ENCODE measurements around the gene SCRN3.

SCRN3 gene

GRCh38 chr2:174454566-174454965, 59.0 kb downstream of the SCRN3 start:
- TF ChIP-seq FOXP2 (optimal IDR thresholded peaks at IDR 0.05; ENCODE audit: borderline replicate concordance, extremely low read depth, extremely low read length, insufficient read depth): no peak
- TF ChIP-seq POLR2AphosphoS5 (IDR thresholded peaks at IDR 0.05; ENCODE audit: low read depth, low read length): no peak
- TF ChIP-seq SIN3A (IDR thresholded peaks at IDR 0.05; ENCODE audit: borderline replicate concordance, insufficient read depth, low read length): no peak
- no peak for TF ChIP-seq REST (IDR thresholded peaks at IDR 0.05; ENCODE audit: insufficient read depth in 1 of 2, low read depth in 2 of 2, low read length in 2 of 2)
- no peak for TF ChIP-seq TAF1 (IDR thresholded peaks at IDR 0.05; ENCODE audit: borderline replicate concordance, insufficient read depth, low read length)

DNA sequence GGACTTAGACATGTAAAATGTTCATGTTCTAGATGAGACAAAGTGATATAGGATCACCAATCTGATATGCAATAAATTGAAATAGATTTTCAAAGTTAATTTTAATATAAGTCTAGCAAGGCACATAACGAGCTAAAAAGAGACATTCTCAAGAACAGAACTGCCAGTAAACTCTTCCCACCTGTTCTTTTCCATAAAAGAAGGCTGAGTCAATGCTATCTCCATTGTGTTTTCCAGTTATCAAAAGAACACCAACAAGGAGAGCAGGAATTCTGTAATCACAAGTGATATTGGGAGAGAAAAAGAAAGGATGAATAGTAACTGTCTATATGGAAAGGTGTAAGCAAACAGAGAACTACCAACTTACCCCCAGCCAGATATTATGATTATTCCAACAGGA, 65.7 kb downstream of the SCRN3 start:
- TF ChIP-seq SIN3A (IDR thresholded peaks at IDR 0.05; ENCODE audit: borderline replicate concordance, insufficient read depth, low read length): no peak
- no peak for TF ChIP-seq FOXP2 (optimal IDR thresholded peaks at IDR 0.05; ENCODE audit: borderline replicate concordance, extremely low read depth, extremely low read length, insufficient read depth)
- no peak for TF ChIP-seq TAF1 (IDR thresholded peaks at IDR 0.05; ENCODE audit: borderline replicate concordance, insufficient read depth, low read length)
- TF ChIP-seq POLR2AphosphoS5 (IDR thresholded peaks at IDR 0.05; ENCODE audit: low read depth, low read length): no peak
- TF ChIP-seq REST (IDR thresholded peaks at IDR 0.05; ENCODE audit: insufficient read depth in 1 of 2, low read depth in 2 of 2, low read length in 2 of 2): no peak

- no peak for TF ChIP-seq TAF1 (IDR thresholded peaks at IDR 0.05; ENCODE audit: borderline replicate concordance, insufficient read depth, low read length)
- TF ChIP-seq SIN3A (IDR thresholded peaks at IDR 0.05; ENCODE audit: borderline replicate concordance, insufficient read depth, low read length): no peak
- no peak for TF ChIP-seq FOXP2 (optimal IDR thresholded peaks at IDR 0.05; ENCODE audit: borderline replicate concordance, extremely low read depth, extremely low read length, insufficient read depth)
- TF ChIP-seq REST (IDR thresholded peaks at IDR 0.05; ENCODE audit: insufficient read depth in 1 of 2, low read depth in 2 of 2, low read length in 2 of 2): no peak
- no peak for TF ChIP-seq POLR2AphosphoS5 (IDR thresholded peaks at IDR 0.05; ENCODE audit: low read depth, low read length)
These were observed 69.8 kb downstream of the SCRN3 start for GRCh38 chr2:174465327-174465726.

GRCh38 chr2:174473796-174474195, 78.3 kb downstream of the SCRN3 start:
- TF ChIP-seq TAF1 (IDR thresholded peaks at IDR 0.05; ENCODE audit: borderline replicate concordance, insufficient read depth, low read length) (no peak), POLR2AphosphoS5 (IDR thresholded peaks at IDR 0.05; ENCODE audit: low read depth, low read length) (no peak)

GRCh38 chr2:174477759-174478158, 82.2 kb downstream of the SCRN3 start:
- TF ChIP-seq SIN3A (IDR thresholded peaks at IDR 0.05; ENCODE audit: borderline replicate concordance, insufficient read depth, low read length): no peak
- no peak for TF ChIP-seq POLR2AphosphoS5 (IDR thresholded peaks at IDR 0.05; ENCODE audit: low read depth, low read length)

All from PFSK-1 (cell line).